Left lobe of liver (tissue), 2 donors: ENCODE measurements around the gene FAM240B. TPM values are rescaled to one million over a fixed set of nuclear protein-coding genes. Genes with fewer than 3 reads are reported as not detected.

Source experiments
- ATAC-seq: fragments of 200-7000 bp; cut with Tn5 transposase; one replicate; pipeline ENCODE4 v1.9.1; 2020; ENCODE audit warnings: mild to moderate bottlenecking, moderate library complexity
- DNase-seq: peaks from one replicate; pipeline ENCODE4 v3.0.0-alpha.2; 2020; ENCODE audit warnings: low spot score
- total RNA-seq: library from RNA; stranded (reverse); gene quantifications from one replicate; pipeline ENCODE4 v1.2.1, GENCODE V29; 2021
- donor health status: DM: no; HTN: no; CAD: no; lungs with moderate emphysema.
- donor health status: DM: no; HTN: yes; CAD: no.

The FAM240B gene
- total RNA-seq, 1 donor from 2014 or later = not detected

- ATAC-seq = no peak
Observed at GRCh38 chr9:38670542-38671371, 49.2 kb downstream of the FAM240B start.

GRCh38 chr9:38668791-38669466 is 51.0 kb downstream of the FAM240B start:
- DNase-seq (no peak), ATAC-seq (no peak)

More at GRCh38 chr9:38670542-38671371, 49.2 kb downstream of the FAM240B start:
- DNase-seq = no peak

- DNase-seq (no peak), ATAC-seq (no peak)
Observed at GRCh38 chr9:38662763-38663593, 57.0 kb downstream of the FAM240B start.

GRCh38 chr9:38659538-38659937 is 60.4 kb downstream of the FAM240B start:
- DNase-seq (no peak), ATAC-seq (no peak)

GRCh38 chr9:38656896-38657295 is 63.0 kb downstream of the FAM240B start:
- ATAC-seq (no peak), DNase-seq (no peak)

GRCh38 chr9:38652486-38652885 is 67.4 kb downstream of the FAM240B start:
- DNase-seq (no peak), ATAC-seq (no peak)

GRCh38 chr9:38652044-38652443 is 67.9 kb downstream of the FAM240B start:
- ATAC-seq = no peak
- DNase-seq = no peak

- DNase-seq (no peak), ATAC-seq (no peak)
Observed at GRCh38 chr9:38651400-38652042, 68.4 kb downstream of the FAM240B start.

- DNase-seq = no peak
- no peak for ATAC-seq
Observed at GRCh38 chr9:38650564-38650963, 69.4 kb downstream of the FAM240B start.

GRCh38 chr9:38649731-38650363 is 70.1 kb downstream of the FAM240B start:
- DNase-seq = no peak
- ATAC-seq = no peak

- ATAC-seq = no peak
Observed at GRCh38 chr9:38644601-38645000, 75.3 kb downstream of the FAM240B start.

More at GRCh38 chr9:38644601-38645000, 75.3 kb downstream of the FAM240B start:
- no peak for DNase-seq

Other genes with a start within 250 kb of the FAM240B start
- gene ANKRD18A, start 99.5 kb downstream of the FAM240B start, total RNA-seq = 1.6 TPM